Cerebellar cortex (tissue), 1 donor: ENCODE data around the gene ZNF189.

Experiments used
- DNase-seq: peaks from one replicate; pipeline ENCODE4 v3.0.0-alpha.2; 2015; ENCODE audit warnings: low spot score

The ZNF189 gene

DNA sequence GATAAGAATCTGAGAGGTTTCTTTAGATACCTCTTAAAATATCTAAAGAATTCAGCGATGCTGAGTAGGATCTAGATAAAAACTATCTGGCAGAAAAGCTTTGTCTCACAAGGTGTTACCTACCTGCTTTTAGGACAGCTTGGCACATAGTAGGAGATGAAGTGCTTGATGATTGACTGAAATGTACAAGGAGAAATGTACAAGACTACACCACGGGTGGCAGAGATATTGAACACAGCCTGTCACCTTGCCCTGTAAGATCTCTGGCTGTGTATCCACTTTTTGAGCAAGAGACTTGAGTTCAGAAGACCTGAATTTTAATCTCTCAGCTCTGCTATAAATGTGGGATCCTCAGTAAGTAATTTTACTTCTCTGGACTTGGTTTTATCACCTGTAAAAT lies 21.2 kb downstream of the ZNF189 start:
- no peak for DNase-seq

DNA sequence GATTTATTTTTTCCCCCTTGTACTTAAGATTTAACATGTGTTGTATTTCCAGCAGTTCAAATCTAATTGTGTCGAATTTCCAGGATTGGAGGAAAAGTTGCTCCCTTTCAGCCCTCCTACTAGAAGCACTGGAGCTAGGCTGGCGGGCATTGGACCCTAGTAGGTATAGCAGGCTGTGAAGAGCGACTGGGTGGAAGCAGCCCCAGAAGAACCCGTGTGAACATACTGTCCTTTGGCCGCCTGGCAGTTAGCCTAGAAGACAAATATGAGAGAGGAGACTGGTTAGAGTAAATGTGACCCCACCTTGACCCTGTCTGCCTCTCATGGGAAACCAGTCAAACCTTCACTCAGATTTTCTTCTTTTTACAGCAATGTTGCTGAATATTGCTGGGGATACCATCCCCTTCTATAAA lies 23.0 kb downstream of the ZNF189 start:
- no peak for DNase-seq

DNA sequence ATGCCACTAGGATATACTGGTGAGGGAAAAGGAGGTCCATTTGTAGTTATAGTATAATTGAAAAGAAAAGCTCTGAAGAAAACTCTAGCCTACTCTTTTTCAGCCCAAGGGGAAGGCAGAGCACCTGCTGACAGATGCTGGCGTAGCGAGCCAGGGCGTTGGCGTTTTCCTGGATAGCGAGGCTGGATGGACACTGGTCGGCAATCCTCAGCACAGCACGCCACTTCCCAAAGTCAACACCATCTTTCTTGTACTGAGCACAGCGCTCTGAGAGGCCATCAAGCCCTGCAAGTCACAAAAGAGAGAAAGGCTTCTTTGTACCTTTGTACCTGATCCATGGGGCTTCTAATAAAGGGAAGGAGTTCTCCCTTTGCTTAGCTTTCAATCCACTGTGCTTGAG lies 28.7 kb downstream of the ZNF189 start:
- DNase-seq: no peak

DNA sequence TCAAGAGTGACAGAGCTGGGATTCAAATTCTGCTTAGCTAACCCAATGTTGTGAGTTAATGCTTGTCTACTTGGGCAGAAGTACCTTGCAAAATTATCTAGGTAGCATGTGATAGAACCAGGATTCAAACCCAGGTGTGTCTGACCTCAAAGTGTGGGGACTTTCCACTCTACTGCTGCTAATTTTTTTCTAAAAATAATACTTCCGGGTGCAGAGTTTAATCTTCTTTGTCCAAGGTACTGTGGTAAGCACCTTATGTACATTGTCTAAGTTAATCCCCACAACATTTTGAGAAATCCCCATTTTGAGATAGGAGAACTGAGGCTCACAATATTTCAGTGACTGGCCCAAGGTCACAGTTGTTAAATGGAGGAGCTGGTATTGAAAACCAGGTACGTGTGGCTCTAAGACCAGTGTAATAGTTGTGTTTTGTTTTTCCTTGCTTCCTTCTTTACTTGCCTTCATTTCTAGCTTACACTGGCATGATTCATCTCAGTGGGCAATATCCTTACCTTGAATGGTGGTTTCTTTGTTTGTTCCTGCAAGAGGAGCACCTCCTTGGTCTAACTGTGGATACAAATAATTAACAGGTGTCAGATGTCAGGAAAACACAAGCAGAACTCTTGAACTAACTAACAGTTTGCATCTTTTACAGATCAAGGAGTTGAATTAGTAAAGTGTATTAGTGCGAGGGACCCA lies 29.5 kb downstream of the ZNF189 start:
- no peak for DNase-seq

DNA sequence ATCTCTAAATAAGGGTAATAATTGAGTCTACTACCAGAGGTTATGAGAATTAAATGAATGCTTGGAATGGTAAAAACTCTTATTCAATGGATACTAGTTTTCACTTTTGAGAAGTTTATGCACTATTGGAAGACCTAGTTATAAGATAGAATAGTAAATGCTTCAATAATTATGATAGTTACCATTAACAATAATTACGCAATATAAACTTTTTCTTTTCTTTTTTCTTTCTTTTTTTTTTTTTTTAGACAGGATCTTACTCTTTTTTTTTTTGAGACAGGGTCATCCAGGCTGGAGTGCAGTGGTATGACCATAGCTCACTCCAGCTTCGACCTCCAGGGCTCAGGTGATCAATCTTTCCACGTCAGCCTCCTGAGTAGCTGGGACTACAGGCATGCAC lies 30.3 kb downstream of the ZNF189 start:
- DNase-seq: no peak

DNA sequence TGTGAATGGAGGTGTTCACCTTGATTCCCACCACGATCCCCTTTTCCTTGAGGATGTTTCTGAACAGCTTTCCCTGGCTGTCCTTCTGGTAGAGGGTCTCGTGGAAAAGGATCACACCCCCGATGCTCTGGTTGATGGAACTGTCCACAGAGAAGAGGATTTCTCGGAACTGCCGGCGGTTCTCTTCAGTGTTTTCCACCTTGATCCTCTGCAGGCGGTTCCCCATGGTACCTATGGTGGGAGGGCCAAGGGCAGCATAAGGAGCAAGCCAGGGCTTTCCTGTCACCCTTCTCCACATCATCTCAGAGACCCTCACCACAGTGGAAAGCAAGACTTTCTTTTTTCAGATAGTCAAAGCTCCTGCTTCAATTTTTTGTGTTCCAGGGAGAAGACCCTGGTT lies 31.1 kb downstream of the ZNF189 start:
- no peak for DNase-seq

DNA sequence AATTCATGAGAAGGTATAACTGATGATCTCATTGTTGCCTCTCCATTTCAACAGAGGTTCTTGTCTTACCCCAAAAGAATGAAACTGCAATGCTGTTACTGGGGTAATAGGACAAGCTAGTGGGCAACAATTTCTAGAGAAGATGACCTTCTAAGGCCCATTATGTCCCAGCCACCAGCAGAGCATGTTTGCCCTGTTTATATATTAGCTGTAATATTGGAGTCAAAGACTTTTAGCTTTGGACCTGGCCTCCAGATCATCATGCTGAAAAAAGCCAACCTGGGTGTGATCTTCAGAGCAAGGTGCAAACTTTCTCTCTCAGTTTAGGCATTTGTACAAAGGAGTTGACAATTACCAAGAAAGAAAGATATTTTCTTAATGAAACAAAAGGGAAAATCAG lies 33.5 kb downstream of the ZNF189 start:
- no peak for DNase-seq

DNA sequence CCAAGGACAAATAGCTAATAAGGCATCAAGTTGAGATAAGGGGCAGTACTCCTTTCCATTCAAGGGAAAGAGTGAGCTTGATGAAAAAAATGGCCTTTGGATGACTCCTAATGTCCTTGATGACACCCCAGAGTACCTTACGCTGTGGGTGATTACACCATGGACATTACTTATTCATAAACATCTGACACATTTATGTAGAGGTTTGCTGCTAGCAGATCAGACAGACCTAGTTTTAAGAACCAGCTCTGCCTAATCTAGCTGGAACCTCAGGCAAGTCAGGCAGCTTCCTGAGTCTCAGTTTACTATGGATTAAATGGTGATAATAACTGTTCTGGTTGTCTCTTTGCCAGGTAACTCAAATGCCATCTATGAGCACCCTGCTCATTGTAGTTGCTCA lies 34.1 kb downstream of the ZNF189 start:
- no peak for DNase-seq

DNA sequence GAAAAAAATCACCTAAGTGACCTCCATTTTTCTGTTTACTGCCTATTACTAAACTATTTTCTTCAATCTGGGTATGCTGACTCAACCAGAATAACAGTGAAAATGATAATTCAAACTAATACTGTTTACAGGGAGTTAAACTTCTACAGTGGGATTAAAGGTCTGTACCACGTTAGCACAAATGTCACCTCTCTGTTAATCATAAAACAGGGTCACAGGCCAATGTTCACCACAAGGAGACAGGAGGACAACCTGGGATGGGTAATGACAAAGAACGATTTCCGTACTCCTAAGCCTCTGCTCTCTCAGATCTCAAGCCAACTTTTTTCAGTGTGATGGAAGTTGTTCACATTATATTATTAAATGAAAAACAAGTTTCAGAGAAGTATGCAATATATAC lies 34.6 kb downstream of the ZNF189 start:
- no peak for DNase-seq

DNA sequence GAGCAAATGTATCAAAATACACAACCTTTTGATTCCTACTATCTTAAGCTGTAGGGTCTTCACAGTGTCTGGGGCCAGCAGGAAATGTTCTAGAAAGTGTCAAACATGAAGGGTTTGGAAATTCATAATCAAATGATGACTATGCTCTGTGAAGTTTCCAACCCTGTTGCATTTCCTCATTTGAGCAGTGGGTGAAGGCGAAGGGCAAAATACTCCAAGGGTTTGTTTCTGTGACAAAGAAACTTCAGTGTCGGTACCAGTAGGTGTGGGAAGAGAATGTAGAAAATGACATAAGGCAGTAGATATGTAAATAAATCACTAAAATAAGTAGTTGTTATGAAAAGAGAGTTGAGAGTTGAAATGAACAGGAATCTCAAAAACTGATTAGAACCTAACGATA lies 36.3 kb downstream of the ZNF189 start:
- DNase-seq: no peak

DNA sequence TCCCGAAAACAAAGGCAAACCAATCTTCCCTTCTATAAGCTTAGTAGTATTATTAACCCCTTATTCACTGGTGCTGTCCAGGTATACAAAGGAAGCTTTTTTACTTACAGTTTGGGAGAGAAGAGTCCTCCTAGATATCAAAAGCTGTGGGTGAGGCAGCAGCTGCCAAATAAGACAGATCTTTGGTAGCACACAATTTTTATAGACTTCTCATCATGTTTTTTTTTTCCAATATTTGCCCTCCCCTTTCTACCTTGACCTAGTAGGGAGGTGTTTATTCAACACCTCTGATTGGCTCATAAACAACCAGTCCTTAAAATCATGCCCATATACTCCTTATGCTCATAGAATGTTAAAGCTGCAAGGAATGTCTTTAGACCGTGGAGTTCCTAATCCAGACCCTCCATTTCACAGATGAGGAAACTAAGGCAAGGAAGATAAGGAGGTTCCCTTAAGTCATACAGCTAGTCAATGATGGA lies 37.0 kb downstream of the ZNF189 start, which contains the start of gene ALDOB:
Gene ALDOB, minus strand, starts transcription at position 174 of the 479 bp plus-strand sequence. CDS start 4,887 bp downstream, outside the sequence.
- DNase-seq: no peak

DNA sequence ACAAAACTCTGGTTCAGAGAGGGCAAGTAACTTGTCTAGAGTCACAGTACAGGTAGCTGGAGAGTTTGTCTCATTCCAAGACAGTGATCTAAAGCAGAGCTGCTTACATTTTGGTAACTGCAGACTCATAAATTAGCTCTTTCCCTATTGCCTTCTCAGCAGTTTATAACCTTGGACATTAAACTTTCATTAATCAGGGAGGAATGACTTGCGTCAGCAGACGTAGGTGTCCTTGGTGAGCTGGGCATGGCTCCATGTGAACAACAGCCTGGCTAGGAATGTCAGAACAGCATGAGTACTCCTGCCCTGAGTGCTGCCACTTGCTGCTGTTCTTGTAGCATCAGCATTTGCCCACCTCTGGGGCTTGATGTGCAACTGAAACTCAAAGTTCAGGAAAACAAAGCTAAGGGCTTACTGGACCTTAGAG lies 39.2 kb downstream of the ZNF189 start:
- DNase-seq: no peak

DNA sequence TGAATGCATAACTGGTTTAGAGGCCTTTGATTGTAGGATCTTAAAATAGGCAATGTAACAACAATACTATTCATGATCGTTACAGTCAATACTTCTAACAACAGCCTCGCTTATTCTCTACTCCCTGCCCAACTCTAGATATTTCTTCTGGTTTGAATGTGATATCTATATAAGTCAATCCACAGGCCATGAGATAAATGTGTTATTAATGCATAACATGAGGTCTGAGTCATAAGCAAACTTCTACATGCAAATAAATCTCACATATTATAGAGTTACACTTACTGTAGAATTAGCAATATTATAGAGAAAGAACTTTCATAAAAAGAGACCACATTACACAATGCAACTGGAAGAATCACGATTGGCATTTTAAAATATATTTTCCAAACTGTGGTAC lies 39.9 kb downstream of the ZNF189 start:
- DNase-seq: no peak

DNA sequence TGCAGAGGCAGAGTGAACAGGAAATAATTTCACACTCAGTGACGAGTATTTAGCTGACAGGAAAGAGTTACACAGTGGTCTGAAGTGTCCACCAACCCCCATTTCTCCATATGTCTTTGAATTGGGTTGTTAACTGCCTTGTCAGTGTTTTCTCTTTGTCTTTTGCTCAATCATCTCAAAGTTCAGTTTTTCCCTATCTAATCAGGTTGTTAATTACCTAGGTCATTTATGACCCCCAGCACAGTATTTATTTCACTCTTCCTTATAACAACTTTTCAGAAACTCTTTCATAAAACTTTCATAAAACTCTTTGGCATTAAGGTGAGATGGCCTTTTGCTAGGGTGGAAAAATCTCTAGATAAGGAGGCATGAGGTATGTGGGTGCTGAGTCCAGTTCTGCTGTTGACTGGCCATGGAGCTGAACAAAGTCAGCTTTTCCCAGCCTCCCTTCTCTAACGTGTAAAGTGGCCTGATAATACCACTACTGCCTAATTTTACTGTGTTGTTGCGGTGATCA lies 42.1 kb downstream of the ZNF189 start:
- no peak for DNase-seq

DNA sequence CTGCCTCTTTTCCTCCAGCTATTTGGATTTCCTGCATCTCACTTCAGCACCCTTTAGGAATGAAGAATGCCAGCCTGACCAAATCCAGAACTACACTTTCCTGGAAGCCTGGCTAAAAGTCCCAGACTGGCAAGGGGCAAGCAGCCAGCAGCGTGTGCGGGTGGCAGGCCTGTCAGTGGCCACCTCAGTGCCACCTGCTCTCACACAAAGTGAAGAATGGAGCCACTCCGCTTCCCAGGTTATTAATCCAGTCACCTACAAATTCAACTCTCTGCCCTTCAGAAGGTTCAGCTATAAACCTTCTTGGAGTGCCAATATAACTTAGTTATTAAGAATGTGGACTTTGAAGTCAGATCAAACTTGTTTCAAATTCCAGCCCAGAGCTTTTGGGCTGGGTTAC lies 43.7 kb downstream of the ZNF189 start:
- peak; percentile 87 for DNase-seq

DNA sequence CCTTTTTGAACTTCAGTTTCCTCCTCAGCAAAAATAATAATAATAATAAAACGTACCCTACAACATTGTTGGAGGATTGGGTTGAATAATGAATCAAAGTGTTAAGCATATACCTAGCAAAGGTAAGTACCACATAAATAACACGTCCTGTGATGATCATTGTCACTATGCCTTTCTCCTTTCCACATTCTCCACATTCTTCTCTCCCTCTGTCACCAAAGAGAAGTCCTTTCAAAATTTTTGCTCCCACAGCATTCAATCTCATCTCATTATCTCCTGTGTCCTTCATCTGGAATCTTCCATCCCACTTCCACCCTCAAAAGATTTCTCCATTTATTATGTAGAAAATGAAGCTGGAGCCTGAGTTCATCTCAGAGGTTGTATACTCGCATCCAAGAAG lies 44.1 kb downstream of the ZNF189 start:
- DNase-seq: no peak

DNA sequence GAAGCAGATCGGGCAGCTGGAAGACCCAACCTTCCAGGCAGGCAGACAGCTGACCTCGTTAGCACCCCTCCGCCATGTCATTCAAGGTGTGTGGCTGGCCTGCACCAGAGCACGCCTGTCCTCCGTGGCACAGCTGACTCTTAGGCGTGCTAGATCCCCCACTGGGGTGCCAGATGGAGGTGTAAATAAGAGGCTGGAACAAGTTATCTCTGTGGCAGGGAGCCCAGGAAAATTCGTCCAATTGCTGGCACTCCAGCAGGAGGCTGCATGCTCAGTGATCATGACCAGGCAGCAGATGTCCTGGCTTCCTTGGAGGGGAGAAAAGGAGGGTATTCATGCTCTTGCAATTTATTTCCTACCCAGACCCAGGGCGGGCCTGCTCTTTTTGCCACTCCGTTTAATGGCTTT lies 44.7 kb downstream of the ZNF189 start:
- DNase-seq: peak; percentile 98

DNA sequence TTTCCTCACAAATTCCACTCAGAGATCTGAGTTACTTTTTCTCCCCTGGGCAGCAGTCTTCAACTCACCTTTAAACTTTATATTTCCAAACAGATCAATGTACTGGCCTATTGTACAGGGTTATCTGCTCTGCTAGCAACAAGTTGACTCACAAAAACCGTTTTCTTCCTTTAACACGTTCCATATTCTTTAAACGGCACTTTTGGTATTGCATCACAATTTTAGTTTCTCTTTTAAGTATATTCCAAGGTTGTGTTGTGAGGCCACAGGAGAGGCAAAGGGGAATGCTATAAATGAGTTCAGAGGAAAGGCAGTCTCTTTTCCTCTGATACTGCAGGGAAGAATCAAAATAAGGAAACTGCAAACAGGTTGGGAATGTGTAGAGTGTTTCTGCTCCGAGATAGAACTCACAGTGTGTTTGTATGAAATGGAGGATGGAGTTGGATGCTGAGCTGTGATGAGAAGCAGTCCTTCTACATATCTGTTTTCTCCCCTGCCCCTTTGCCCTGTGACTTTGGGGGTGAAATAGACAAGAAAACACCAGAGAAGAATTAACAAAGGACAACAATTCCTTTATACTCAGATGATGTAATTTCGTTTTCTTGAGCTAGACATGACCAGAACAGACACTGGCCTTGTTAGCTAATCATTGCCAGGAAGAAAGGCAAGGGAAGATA lies 46.8 kb downstream of the ZNF189 start:
- DNase-seq: no peak

DNA sequence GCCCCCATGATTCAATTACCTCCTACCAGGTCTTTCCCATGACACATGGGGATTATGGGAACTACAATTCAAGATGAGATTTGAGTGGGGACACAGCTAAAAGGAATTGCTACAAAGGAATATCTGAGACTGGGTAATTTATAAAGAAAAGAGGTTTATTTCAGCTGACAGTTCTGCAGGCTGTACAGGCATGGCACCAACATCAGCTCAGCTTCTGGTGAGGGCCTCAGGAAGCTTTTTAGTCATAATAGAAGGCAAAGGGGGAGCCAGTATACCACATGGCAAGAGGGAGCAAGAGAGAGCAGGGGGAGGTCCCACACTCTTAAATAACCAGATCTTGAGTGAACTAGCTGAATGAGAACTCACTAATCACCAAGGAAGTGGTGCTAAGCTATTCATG lies 48.1 kb downstream of the ZNF189 start:
- DNase-seq: no peak

DNA sequence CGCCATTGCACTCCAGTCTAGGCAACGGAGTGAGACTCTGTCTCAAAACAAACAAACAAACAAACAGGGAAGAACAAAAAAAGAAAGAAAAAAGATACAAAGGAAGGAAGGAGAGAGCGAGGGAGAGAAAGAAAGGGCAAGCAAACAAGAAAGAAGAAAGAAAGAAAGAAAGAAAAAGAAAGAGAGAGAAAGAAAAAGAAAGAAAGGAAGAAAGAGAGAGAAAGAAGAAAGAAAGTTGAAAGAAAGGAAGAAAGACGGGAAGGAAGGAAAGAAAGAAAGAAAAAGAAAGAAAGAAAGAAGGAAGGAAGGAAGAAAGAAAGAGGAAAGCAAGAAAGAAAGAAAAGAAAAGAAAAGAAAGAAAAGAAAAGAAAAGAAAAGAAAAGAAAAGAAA lies 50.0 kb downstream of the ZNF189 start:
- no peak for DNase-seq

DNA sequence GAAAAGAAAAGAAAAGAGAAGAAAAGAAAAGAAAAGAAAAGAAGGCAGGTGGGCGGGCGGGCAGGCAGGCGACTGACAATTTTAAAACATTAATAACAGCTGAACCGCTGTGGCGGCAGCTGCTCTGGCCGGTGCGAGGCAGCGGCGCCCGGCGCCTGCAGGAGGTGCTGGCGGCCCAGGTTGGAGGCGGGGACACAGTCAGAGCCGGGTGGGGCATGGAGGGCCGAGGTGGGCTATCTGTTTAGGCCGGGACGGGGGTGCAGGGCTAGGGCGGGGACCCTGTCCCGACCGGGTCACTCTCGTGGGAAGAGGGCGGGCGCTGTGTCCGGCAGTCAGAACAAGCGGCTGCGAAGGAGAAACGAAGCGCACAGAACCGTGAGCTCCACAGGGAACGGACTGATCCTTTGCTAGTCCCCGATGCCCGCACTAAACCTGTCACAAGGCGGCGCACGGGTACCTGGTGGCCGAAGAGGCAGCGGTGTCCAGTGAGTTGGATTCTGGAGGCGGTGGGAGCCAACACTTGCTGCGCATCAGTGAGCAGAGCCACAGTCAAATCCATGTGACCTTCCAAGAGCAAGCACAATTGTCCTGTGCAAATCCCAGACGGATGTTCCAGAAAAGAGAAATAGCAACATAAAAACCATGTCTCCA lies 50.5 kb downstream of the ZNF189 start:
- DNase-seq: peak; percentile 85

DNA sequence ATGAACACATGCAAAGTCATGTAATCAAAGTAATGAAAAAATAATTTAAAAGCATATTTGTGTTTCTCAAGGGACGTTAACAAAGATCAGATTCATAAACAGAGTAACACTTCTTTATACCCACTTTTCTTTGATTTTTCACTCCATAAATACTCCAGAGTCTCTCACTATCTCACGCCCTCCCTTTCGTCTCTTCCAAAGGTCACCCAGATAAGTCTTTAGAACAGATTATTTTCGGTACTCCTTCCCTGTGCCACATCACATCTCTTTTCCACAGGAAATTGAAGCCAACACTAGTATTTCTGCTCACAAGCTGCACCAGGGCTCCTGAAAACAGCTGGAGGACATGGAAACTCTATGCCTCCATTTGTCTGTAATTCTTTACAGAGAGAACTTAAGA lies 52.3 kb downstream of the ZNF189 start:
- no peak for DNase-seq

DNA sequence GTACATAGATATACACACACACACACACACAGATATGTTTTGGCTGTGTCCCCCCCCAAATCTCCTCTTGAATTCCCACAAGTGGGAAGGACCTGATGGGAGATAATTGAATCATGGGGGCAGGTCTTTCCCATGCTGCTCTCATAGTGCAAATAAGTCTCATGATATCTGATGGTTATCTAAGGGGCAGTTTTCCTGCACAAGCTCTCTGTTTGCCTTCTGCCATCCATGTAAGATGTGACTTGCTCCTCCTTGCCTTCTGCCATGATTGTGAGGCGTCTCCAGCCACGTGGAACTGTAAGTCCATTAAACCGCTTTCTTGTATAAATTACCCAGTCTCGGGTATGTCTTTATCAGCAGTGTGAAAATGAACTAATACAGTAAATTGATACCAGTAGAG lies 52.8 kb downstream of the ZNF189 start:
- DNase-seq: no peak
